ENCODE data around the gene NR1D2.

DNA sequence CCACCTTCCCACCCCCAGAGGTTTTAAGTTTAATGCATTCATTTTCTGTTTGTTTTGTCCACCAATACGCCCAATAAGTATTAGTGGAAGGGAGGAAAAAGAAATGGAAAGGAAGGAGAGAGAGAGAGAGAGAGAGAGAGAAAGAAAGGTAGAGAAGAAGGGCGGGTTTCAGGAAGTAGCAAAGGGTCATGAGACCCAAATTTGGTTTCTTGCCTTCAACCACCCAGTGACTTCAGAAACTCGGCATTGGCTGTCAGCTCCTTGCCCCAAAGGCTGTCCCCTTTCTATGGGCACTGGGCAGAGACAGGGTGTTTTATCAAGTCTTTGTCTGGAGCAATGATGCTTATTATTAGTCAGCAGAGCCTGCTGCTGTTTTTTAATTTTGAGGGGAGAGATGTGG, 13.5 kb upstream of the NR1D2 start:
- no peak for TF ChIP-seq POLR2AphosphoS5 (IDR thresholded peaks at IDR 0.05)
- TF ChIP-seq, protein P1, sequence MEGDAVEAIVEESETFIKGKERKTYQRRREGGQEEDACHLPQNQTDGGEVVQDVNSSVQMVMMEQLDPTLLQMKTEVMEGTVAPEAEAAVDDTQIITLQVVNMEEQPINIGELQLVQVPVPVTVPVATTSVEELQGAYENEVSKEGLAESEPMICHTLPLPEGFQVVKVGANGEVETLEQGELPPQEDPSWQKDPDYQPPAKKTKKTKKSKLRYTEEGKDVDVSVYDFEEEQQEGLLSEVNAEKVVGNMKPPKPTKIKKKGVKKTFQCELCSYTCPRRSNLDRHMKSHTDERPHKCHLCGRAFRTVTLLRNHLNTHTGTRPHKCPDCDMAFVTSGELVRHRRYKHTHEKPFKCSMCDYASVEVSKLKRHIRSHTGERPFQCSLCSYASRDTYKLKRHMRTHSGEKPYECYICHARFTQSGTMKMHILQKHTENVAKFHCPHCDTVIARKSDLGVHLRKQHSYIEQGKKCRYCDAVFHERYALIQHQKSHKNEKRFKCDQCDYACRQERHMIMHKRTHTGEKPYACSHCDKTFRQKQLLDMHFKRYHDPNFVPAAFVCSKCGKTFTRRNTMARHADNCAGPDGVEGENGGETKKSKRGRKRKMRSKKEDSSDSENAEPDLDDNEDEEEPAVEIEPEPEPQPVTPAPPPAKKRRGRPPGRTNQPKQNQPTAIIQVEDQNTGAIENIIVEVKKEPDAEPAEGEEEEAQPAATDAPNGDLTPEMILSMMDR (IDR thresholded peaks at IDR 0.05): no peak

All from upper lobe of left lung (tissue), 4 donors.